SH-SY5Y (cell line): ENCODE measurements around the gene EID3.

Experiments used
- GATA2 ChIP-seq: IDR thresholded peaks from 2 replicates; pipeline ENCODE4 v1.6.1; 2011; ENCODE audit warnings: mild to moderate bottlenecking, low read depth, low read length
- GATA3 ChIP-seq: IDR thresholded peaks from 2 replicates; pipeline ENCODE4 v1.6.1; 2011; ENCODE audit warnings: low read depth, mild to moderate bottlenecking, low read length, moderate library complexity

GRCh38 chr12:104321949-104322348, 18.4 kb downstream of the EID3 start:
- TF ChIP-seq GATA3 (no peak), GATA2 (no peak)
